Spinal cord (tissue), 10 donors: ENCODE data around the gene SDCCAG8. TPM values are rescaled to one million over a fixed set of nuclear protein-coding genes. Genes with fewer than 3 reads are reported as not detected.

ENCODE experiments used
- DNase-seq, 6 donors: peaks; one replicate each; pipeline versions ENCODE4 v3.0.0 to v3.0.0-alpha.2; 2013 to 2015; ENCODE audit warnings: low spot score in 6 of 6, low read depth in 4 of 6
- H3K27ac ChIP-seq: one replicate; pipeline ENCODE4 v1.5.1; 2013; ENCODE audit warnings: low read depth, low read length, control low read depth
- H3K27me3 ChIP-seq: one replicate; pipeline ENCODE4 v1.6.1; 2013; ENCODE audit warnings: low read length; ENCODE audit not compliant: control insufficient read depth, insufficient read depth
- H3K36me3 ChIP-seq: one replicate; pipeline ENCODE4 v1.6.1; 2013; ENCODE audit warnings: low read length; ENCODE audit not compliant: control insufficient read depth, insufficient read depth
- H3K4me1 ChIP-seq: one replicate; pipeline ENCODE4 v1.6.1; 2013; ENCODE audit warnings: low read length; ENCODE audit not compliant: control insufficient read depth, insufficient read depth
- H3K4me3 ChIP-seq: one replicate; pipeline ENCODE4 v1.5.1; 2013; ENCODE audit warnings: low read depth, low read length, control low read depth
- H3K9me3 ChIP-seq: one replicate; pipeline ENCODE4 v1.6.1; 2013; ENCODE audit warnings: low read length; ENCODE audit not compliant: control insufficient read depth, insufficient read depth
- WGBS: methylation state at CpG from one replicate; pipeline ENCODE4 v1.1.5; 2013; ENCODE audit warnings: missing lambda C conversion rate; ENCODE audit not compliant: insufficient coverage; 5-methylcytosine and 5-hydroxymethylcytosine counted together
- polyA plus RNA-seq, 2 donors: library from polyadenylated mRNA; unstranded; fragments of 120-200 nt; gene quantifications; one replicate each; pipeline ENCODE4 v1.2.1, GENCODE V29; 2013; ENCODE audit not compliant: insufficient read length in 2 of 2
- total RNA-seq, 2 donors: library from RNA; depleted of rRNA in 1 of 2; stranded (reverse); fragments of 120-200 nt in 1 of 2; fragments of >200 nt in 1 of 2; gene quantifications; one replicate each; pipeline versions ENCODE4 v1.2.3 to v1.2.4, GENCODE V29; 2013 to 2014
- donor health status: healthy.

Gene SDCCAG8
- total and polyA plus RNA-seq, 4 donors: 48.3 to 73.3 (median 71.6) TPM

DNA sequence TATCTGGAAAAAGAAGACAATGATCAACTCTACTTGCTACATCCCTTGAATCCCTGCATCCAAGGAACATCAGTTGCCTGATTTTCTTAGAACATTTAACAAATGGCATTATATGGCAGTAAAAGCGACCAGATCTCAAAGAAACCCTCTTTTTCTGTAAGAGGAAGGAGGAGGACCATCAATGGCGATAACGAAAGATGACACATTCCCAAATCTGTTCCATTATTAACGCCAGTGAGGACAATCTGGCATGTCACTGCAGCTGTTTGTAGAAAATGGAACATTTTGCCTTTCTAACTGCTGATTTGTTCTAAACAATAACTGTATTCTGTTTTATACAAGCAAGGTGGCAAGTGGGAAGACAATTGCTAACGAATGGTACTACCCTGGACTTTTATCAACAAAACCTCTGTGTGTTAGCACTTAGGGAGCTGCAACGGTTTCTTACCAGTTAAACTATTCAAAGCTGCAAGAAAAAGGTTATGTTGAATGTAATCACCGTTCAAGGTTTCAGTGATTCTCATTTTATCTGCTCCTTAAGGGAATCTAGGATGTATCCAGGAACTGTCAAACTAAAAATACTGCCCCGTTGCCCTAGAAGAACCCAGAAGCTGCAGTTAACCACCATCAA is 251.9 kb downstream of the SDCCAG8 start:
- no peaks in the 10 kb centered on the region for H3K9me3 ChIP-seq
- H3K27ac ChIP-seq: no peak overlapping the region
- peaks cover 19% of the 10 kb centered on the region for H3K36me3 ChIP-seq
- peak in 1 of 6 donors; percentile 38 for DNase-seq
- H3K27me3 ChIP-seq: no peaks in the 10 kb centered on the region
- no peak overlapping the region for H3K4me3 ChIP-seq
- peaks cover 14% of the 10 kb centered on the region for H3K4me1 ChIP-seq
- 36% methylated on average over 1 of the region's 8 CpGs for WGBS

GRCh38 chr1:243508303-243508713 is 252.5 kb downstream of the SDCCAG8 start:
- Histone ChIP-seq H3K27ac (no peak overlapping the region), H3K36me3 (peaks cover 19% of the 10 kb centered on the region)
- DNase-seq: no peak

GRCh38 chr1:243508943-243509342 is 253.1 kb downstream of the SDCCAG8 start:
- Histone ChIP-seq H3K27ac (no peak overlapping the region), H3K9me3 (no peaks in the 10 kb centered on the region), H3K4me1 (peaks cover 14% of the 10 kb centered on the region), H3K27me3 (no peaks in the 10 kb centered on the region), H3K4me3 (no peak overlapping the region), H3K36me3 (peaks cover 19% of the 10 kb centered on the region)
- no CpG with 5 or more reads among the region's 1 CpG for WGBS
- DNase-seq: no peak

More at GRCh38 chr1:243508303-243508713, 252.5 kb downstream of the SDCCAG8 start:
- WGBS: 61% methylated on average over 8 of the region's 9 CpGs
- H3K4me1 ChIP-seq: peaks cover 14% of the 10 kb centered on the region
- no peaks in the 10 kb centered on the region for H3K27me3 ChIP-seq
- no peak overlapping the region for H3K4me3 ChIP-seq
- H3K9me3 ChIP-seq: no peaks in the 10 kb centered on the region

DNA sequence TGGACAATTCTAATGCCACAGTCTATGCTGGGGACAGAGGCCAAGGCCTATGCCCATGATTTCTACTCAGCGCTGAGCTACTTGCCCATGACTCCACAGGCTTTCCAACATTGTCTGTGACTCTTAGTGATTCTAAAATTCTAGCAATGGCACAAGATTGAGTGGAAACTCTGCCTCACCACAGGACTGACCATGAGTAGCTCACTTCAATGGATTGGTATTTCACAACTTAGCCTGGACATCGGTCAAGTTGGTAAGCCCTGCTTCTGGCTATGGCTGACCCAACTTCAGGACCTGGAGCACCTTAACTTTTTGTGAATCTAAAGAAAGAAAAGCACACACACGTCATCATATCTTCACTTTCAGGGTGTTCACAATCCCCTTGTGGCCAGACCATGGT is 255.1 kb downstream of the SDCCAG8 start:
- H3K27ac ChIP-seq: no peak overlapping the region
- no peak overlapping the region for H3K4me3 ChIP-seq
- DNase-seq: no peak
- H3K9me3 ChIP-seq: no peaks in the 10 kb centered on the region
- 100% methylated on average over 3 of the region's 3 CpGs for WGBS
- H3K36me3 ChIP-seq: peaks cover 16% of the 10 kb centered on the region
- H3K27me3 ChIP-seq: no peaks in the 10 kb centered on the region
- H3K4me1 ChIP-seq: peaks cover 14% of the 10 kb centered on the region

DNA sequence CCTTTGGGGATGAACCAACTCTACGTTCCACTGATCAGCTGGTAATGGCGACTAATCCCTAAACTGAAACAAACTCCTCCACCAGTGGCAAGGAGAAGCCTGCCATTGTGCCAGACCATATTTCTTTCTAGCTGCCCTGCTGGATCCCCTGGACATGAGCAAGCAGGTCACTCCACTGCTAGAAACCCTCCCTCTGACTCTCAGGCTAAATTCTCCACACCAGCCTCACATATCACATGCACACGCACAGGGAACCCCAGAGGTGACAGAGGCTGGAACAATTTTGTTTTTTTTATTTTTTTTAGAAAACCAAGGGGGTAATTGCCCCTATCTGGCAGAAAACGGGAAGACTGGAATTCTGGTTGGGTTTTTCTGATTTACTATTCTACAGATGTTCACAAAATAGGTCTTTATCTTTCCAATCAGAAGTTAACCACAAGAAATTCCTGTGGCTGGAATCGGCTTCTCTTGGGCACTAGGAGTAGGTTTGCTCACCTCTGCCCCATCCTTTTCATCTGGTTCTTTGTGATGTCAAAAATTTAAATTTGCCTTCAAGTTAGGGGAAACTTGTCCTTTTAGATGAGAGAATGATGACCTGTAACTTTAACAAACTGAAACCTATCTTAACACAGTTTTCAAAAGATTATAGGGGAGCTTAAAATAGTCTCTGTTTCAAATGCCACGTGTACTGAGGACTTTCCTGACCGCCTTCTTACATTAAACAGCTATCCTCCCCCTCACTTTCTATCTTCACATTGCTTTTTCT is 258.1 kb downstream of the SDCCAG8 start:
- Histone ChIP-seq H3K4me1 (no peaks in the 10 kb centered on the region), H3K27me3 (no peaks in the 10 kb centered on the region), H3K4me3 (no peak overlapping the region), H3K9me3 (peaks cover 4% of the 10 kb centered on the region), H3K27ac (no peak overlapping the region), H3K36me3 (peaks cover 10% of the 10 kb centered on the region)
- 82% methylated on average over 4 of the region's 7 CpGs for WGBS
- DNase-seq: no peak

- Histone ChIP-seq H3K27ac (no peak overlapping the region), H3K27me3 (no peaks in the 10 kb centered on the region), H3K36me3 (peaks cover 10% of the 10 kb centered on the region), H3K9me3 (peaks cover 4% of the 10 kb centered on the region), H3K4me1 (no peaks in the 10 kb centered on the region), H3K4me3 (no peak overlapping the region)
- DNase-seq: no peak
- WGBS: no CpG with 5 or more reads among the region's 1 CpG
Observed at GRCh38 chr1:243514927-243515326, 259.1 kb downstream of the SDCCAG8 start.

- WGBS: no CpG with 5 or more reads among the region's 1 CpG
- Histone ChIP-seq H3K4me1 (no peaks in the 10 kb centered on the region), H3K27me3 (no peaks in the 10 kb centered on the region), H3K36me3 (no peaks in the 10 kb centered on the region), H3K27ac (no peak overlapping the region), H3K9me3 (peaks cover 4% of the 10 kb centered on the region), H3K4me3 (no peak overlapping the region)
- no peak for DNase-seq
Observed at GRCh38 chr1:243520831-243521230, 265.0 kb downstream of the SDCCAG8 start.

DNA sequence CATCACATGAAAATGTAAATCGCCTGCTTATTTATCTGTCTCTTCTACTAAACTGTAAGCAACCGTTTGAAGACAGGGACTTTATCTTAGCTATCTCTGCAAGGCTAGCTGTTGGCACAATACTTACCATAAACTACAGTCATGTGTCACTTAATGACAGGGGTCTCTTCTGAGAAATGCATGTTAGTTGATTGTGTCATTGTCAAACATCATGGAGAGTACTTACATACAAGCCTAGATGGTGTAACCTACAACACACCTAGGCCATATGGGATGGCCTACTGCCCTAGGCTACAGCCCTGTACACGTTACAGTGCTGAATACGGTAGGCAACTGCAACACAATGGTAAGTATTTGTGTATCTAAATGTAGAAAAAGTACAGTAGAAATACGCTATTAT is 267.9 kb downstream of the SDCCAG8 start:
- H3K4me3 ChIP-seq: no peak overlapping the region
- no peak overlapping the region for H3K27ac ChIP-seq
- H3K27me3 ChIP-seq: no peaks in the 10 kb centered on the region
- 100% methylated on average over 2 of the region's 5 CpGs for WGBS
- no peaks in the 10 kb centered on the region for H3K36me3 ChIP-seq
- H3K4me1 ChIP-seq: no peaks in the 10 kb centered on the region
- DNase-seq: no peak
- H3K9me3 ChIP-seq: peaks cover 2% of the 10 kb centered on the region

DNA sequence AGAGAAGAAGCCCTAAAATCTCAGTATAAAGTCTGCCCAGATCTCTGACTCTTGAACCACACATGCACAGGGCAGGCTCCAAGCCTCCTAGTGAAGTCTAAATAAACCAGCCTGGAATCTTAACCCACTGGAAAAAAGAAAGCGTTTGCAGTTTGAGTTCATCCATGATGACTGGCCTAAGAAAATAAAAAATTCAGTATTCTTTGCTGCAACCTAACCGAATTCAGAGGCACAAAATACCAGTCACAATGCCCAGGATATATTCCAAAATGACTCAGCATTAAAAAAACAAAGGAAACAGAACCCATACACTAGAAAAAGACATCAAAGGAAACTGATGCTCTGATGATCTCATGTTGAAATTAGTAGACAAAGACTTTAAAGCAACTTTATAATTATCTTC is 269.2 kb downstream of the SDCCAG8 start:
- peaks cover 3% of the 10 kb centered on the region for H3K9me3 ChIP-seq
- no peak overlapping the region for H3K4me3 ChIP-seq
- H3K27me3 ChIP-seq: no peaks in the 10 kb centered on the region
- H3K36me3 ChIP-seq: no peaks in the 10 kb centered on the region
- no peak overlapping the region for H3K27ac ChIP-seq
- no peaks in the 10 kb centered on the region for H3K4me1 ChIP-seq
- 100% methylated on average over 1 of the region's 2 CpGs for WGBS
- no peak for DNase-seq

DNA sequence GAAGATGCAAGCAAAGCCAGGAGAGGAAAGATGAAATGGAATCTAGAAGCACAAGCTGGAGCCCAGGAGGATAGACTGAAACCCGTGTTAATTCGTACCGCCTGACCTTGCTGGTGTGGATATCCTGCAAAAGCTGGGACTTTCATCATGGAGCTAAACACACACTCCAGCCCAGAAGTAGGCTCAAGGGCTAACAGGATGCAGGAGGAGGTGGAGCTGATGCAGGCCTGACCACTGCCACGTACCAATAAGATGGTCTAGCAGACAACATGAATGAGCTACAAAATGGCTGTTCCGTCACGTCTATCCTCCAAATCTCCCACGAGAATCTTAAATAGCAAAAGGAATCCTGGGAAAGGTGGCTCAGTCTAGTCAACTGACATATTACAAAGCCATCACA is 270.3 kb downstream of the SDCCAG8 start:
- H3K27ac ChIP-seq: no peak overlapping the region
- H3K27me3 ChIP-seq: no peaks in the 10 kb centered on the region
- H3K36me3 ChIP-seq: no peaks in the 10 kb centered on the region
- H3K9me3 ChIP-seq: peaks cover 3% of the 10 kb centered on the region
- H3K4me3 ChIP-seq: no peak overlapping the region
- H3K4me1 ChIP-seq: no peaks in the 10 kb centered on the region
- WGBS: 97% methylated on average over 5 of the region's 7 CpGs
- no peak for DNase-seq
